ENCODE results near the gene SASH1. TPM values are rescaled to one million over a fixed set of nuclear protein-coding genes. Genes with fewer than 3 reads are reported as not detected.
"Not testable (repeated sequence)": the region's sequence is repeated elsewhere in the genome, so short reads cannot be mapped to it uniquely, and the experiment has no call there.

The SASH1 gene
- total RNA-seq, 1 donor from 2014 or later: 118 TPM

- intact Hi-C loops (cut with DNase I): no loop called here
- DNase-seq (ENCODE audit: low spot score): no peak
- peak; percentile 95 for ATAC-seq
These were observed 15.7 kb downstream of the SASH1 start for GRCh38 chr6:148358196-148358785.

- no peak for ATAC-seq
- intact Hi-C loops (cut with DNase I): no loop called here
- DNase-seq (ENCODE audit: low spot score): no peak
These were observed 16.6 kb downstream of the SASH1 start for GRCh38 chr6:148359228-148359627.

GRCh38 chr6:148364056-148364824 is 21.6 kb downstream of the SASH1 start:
- intact Hi-C loops (cut with DNase I): no loop called here
- ATAC-seq (no peak), DNase-seq (ENCODE audit: low spot score) (no peak)

GRCh38 chr6:148365041-148365440 is 22.4 kb downstream of the SASH1 start:
- intact Hi-C loops (cut with DNase I): no loop called here
- ATAC-seq: no peak

GRCh38 chr6:148367411-148368024 is 24.9 kb downstream of the SASH1 start:
- ATAC-seq (peak; percentile 95), DNase-seq (ENCODE audit: low spot score) (peak; percentile 64)
- intact Hi-C loops (cut with DNase I): no loop called here

More at GRCh38 chr6:148365041-148365440, 22.4 kb downstream of the SASH1 start:
- DNase-seq (ENCODE audit: low spot score): no peak

- intact Hi-C loops (cut with DNase I): no loop called here
- DNase-seq (ENCODE audit: low spot score) (no peak), ATAC-seq (no peak)
These were observed 27.5 kb downstream of the SASH1 start for GRCh38 chr6:148370176-148370575.

GRCh38 chr6:148374040-148374774 is 31.6 kb downstream of the SASH1 start:
- ATAC-seq (no peak), DNase-seq (ENCODE audit: low spot score) (no peak)
- intact Hi-C loops (cut with DNase I): no loop called here

- DNase-seq (ENCODE audit: low spot score) (no peak), ATAC-seq (no peak)
- intact Hi-C loops (cut with DNase I): no loop called here
These were observed 32.8 kb downstream of the SASH1 start for GRCh38 chr6:148375401-148375800.

DNA sequence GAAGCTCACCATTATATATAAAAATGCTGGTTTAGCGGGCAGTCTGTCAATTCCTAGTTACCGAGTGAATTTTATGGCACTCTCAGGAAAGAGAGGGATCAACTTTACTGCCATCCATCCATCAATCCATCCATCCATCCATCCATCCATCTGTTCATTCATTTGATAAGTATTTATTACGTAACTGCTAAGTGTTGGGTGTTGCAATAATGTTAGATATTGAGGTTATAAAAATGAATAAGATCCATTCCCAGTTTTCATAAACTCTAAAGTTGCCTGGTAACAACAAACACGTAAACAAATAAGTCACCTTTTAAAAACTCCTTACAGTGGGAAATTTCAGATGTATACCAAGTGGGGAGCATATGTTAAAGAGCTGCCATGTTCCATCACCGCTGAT is 36.8 kb downstream of the SASH1 start:
- ATAC-seq: no peak
- intact Hi-C loops (cut with DNase I): no loop called here
- DNase-seq (ENCODE audit: low spot score): no peak

- DNase-seq (ENCODE audit: low spot score): no peak
- peak; percentile 48 for ATAC-seq
- intact Hi-C loops (cut with DNase I): no loop called here
These were observed 37.5 kb downstream of the SASH1 start for GRCh38 chr6:148379966-148380713.

DNA sequence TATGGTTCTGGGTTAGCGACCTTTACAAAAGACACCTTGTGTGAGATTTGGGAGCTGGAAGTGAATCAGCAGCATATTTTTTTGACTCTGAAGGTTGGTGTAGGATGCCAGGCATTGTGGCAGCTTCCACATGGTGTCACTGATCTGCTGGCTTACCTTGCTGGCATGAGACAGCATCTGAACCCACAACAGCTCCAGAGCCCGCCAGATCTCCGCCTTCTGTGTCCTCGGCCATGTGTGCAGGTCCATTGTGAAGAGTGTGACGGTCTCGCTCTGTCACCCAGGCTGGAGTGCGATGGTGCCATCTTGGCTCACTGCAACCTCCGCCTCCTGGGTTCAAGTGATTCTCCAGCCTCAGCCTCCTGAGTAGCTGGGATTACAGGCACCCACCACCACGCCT is 39.4 kb downstream of the SASH1 start:
- intact Hi-C loops (cut with DNase I); ATAC-seq; DNase-seq (ENCODE audit: low spot score): not testable (repeated sequence)

- ATAC-seq: no peak
- DNase-seq (ENCODE audit: low spot score): no peak
- intact Hi-C loops (cut with DNase I): no loop called here
These were observed 40.2 kb downstream of the SASH1 start for GRCh38 chr6:148382861-148383260.

DNA sequence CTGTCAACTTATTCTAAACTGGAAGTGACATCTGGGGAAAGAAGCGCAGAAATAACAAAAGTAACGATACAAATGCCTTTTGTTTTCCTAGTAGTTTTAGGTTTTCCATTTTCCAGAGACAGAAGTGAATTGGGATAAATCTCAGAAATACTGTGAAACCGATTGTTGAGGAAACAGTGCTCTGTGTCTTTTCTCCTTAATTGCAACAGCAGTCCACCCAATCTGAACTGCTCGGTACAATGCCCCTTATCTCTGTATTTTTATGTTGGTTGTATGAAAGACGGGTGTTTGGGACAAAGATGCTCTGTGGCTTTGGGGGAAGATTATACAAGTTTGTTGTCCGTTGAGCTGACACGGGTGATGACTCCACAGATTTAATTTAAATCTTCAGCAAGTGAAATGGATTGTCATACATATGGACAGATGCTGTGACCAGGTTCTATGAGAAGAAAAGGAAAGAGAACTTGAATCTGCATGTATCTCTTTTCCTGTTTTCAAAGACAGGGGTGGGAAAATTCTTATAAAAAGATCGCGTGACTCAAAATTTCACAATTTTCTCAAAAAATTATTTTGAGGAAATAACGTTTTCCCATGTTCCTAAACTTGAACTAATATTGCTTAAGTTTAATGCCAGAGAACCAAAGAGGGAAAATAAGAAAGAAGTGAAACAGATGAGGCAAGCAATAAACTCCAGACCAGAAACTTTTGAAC is 41.2 kb downstream of the SASH1 start:
- no peak for DNase-seq (ENCODE audit: low spot score)
- intact Hi-C loops (cut with DNase I): no loop called here
- ATAC-seq: peak; percentile 10

- ATAC-seq: no peak
- DNase-seq (ENCODE audit: low spot score): no peak
- intact Hi-C loops (cut with DNase I): no loop called here
These were observed 42.7 kb downstream of the SASH1 start for GRCh38 chr6:148385379-148385778.

- ATAC-seq (no peak), DNase-seq (ENCODE audit: low spot score) (no peak)
- intact Hi-C loops (cut with DNase I): no loop called here
These were observed 45.9 kb downstream of the SASH1 start for GRCh38 chr6:148388521-148388920.

GRCh38 chr6:148389086-148389485 is 46.4 kb downstream of the SASH1 start:
- no peak for DNase-seq (ENCODE audit: low spot score)
- intact Hi-C loops (cut with DNase I): no loop called here
- no peak for ATAC-seq

DNA sequence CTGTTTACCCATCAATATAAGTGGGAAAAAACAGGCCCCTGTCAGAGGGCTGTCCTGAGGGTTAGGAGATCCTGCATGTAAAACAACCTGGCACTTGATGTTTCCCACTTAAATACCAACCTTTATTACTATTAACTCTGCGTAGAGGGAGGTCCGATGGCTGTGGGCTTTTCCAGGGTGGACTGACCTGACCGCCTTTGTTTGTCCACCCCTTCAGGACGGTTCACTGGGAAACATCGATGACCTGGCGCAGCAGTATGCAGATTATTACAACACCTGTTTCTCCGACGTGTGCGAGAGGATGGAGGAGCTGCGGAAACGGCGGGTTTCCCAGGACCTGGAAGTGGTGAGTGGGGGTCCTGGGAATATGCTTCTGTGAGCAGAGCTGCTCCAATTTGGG is 47.3 kb downstream of the SASH1 start:
- ATAC-seq (no peak), DNase-seq (ENCODE audit: low spot score) (no peak)
- intact Hi-C loops (cut with DNase I): no loop called here

DNA sequence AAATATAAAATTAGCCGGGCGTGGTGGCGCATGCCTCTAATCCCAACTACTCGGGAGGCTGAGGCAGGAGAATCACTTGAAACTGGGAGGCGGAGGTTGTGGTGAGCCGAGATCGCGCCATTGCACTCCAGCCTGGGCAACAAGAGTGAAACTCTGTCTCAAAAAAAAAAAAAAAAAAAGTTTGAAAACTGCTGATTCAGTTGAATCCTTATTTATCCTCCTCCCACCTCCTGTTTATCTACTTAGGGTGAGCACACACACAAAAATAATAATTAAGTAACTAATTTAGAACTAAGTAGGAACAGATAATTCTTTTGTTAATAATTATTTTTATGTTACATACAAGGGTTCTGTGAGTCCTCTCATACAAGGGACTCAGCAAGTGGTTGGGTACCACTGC is 49.5 kb downstream of the SASH1 start:
- ATAC-seq; intact Hi-C loops (cut with DNase I); DNase-seq (ENCODE audit: low spot score): not testable (repeated sequence)

Measured in sciatic nerve (tissue), 2 donors.